Nephron progenitor cell (in vitro differentiated cells): Measurements from ENCODE around the gene RTN4R.
"Not testable (repeated sequence)": the region's sequence is repeated elsewhere in the genome, so short reads cannot be mapped to it uniquely, and the experiment has no call there.

Source experiments
- DNase-seq: peaks from one replicate; pipeline ENCODE4 v3.0.0; 2021
- H3K27ac Mint-ChIP-seq: 2 replicates; pipeline ENCODE4 v1.8.0; 2021; ENCODE audit warnings: mild to moderate bottlenecking, moderate library complexity, mixed read lengths
- H3K27me3 Mint-ChIP-seq: 2 replicates; pipeline ENCODE4 v1.8.0; 2021; ENCODE audit warnings: mild to moderate bottlenecking, low read depth, mixed read lengths; ENCODE audit not compliant: poor library complexity
- H3K36me3 Mint-ChIP-seq: 2 replicates; pipeline ENCODE4 v1.8.0; 2021; ENCODE audit warnings: low read depth, mixed read lengths
- H3K4me1 Mint-ChIP-seq: 2 replicates; pipeline ENCODE4 v1.8.0; 2021; ENCODE audit warnings: mixed read lengths
- H3K4me3 Mint-ChIP-seq: 2 replicates; pipeline ENCODE4 v1.8.0; 2021; ENCODE audit warnings: mild to moderate bottlenecking, moderate library complexity, mixed read lengths
- H3K9me3 Mint-ChIP-seq: 2 replicates; pipeline ENCODE4 v1.8.0; 2021; ENCODE audit warnings: mild to moderate bottlenecking, moderate library complexity, mixed read lengths
- CTCF ChIP-seq: fragments of 200-600 bp; sonication (generic); IDR thresholded peaks from 2 replicates; pipeline ENCODE4 v1.5.0; 2021; ENCODE audit warnings: antibody characterized with exemption

The RTN4R gene

GRCh38 chr22:20313306-20314077 is 45.4 kb upstream of the RTN4R start:
- peak; percentile 19 for TF ChIP-seq CTCF
- H3K36me3 Mint-ChIP-seq, H3K9me3 Mint-ChIP-seq, H3K4me3 Mint-ChIP-seq, H3K27me3 Mint-ChIP-seq, H3K27ac Mint-ChIP-seq, DNase-seq: not testable (repeated sequence)
- peaks cover 24% of the 10 kb centered on the region for H3K4me1 Mint-ChIP-seq

DNA sequence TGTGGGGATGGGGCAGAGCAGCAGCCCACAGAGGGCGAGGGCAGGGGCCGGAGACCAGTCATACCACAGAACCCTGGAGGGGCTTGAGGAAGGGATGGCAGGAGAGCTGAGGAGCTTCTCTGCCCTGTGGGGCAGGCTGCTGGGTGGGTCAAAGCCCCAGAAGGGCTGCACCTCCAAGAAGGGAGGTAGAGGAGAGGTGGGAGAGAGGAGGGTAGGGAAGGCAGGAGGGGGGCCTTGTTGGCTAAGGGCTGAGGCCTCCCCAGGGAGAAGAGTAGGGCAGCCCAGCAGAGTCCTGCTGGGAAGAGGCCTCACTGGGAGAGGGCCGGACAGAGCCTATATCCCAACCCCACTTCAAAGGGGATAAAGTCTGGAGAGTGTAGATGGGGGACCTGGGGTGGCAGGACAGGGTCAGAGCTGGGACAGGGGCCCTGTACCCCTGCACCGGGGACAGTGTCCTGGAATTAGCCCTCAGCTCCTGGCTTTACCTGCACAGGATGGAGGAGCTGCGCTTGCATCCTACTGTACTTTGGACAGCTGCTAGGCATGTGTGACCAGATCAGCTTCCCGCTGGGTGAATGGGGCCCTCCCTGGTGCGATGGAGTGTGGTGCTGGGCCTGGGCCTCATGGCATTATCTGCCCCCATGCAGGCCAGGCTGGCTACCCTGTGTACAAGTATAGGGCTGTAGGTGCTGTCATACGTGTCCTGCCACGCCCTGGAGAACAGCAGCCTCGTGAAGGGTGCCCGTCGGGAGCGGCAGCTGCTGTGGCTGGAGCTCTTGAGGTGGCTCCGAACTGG is 44.5 kb upstream of the RTN4R start:
- peaks cover 15% of the 10 kb centered on the region for H3K4me1 Mint-ChIP-seq
- no peak overlapping the region for H3K4me3 Mint-ChIP-seq
- TF ChIP-seq CTCF = no peak
- H3K9me3 Mint-ChIP-seq = no peaks in the 10 kb centered on the region
- no peaks in the 10 kb centered on the region for H3K27me3 Mint-ChIP-seq
- no peak overlapping the region for H3K27ac Mint-ChIP-seq
- H3K36me3 Mint-ChIP-seq = no peaks in the 10 kb centered on the region
- DNase-seq = no peak

DNA sequence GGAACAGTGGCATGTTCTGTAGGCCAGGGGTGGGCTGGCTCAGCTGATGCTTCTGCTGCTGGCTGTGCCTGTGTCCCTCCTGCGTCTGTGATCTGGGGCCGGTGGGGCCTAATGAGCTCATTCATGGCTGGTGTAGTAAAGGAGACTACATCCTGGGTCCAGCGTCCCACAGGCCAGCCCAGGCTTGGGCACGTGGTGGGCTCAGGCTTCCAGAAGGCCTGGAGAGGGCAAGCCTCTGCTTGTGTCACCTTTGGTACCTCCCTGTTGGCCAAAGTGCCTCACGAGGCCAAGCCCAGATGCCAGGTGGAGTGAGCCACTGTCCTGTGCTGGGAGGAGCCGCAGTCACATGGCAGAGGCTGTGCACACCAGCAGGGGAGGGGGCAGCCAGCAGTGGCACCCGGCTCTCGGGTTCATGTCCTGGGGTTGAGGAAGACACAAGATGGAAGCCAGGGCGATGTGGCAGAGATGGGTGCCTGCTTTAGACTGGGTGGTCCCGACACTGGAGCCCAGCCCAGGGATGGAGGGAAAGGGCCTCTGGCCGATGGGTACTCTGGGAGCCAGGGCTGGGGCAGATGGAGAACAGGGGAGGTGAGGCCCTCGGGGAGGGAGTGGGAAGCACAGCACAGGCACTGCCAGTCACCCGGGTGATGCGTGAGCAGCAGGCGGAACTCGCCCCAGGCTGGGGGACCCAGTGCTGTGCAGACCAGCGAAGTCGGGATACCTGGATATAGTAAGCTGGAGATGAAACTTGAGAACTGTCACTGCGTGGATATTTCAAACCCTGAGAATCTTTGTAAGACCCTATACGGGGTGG is 43.3 kb upstream of the RTN4R start:
- H3K4me3 Mint-ChIP-seq, DNase-seq, H3K9me3 Mint-ChIP-seq, H3K27me3 Mint-ChIP-seq, H3K4me1 Mint-ChIP-seq, H3K36me3 Mint-ChIP-seq: not testable (repeated sequence)
- H3K27ac Mint-ChIP-seq = peak overlapping the region; percentile 39

DNA sequence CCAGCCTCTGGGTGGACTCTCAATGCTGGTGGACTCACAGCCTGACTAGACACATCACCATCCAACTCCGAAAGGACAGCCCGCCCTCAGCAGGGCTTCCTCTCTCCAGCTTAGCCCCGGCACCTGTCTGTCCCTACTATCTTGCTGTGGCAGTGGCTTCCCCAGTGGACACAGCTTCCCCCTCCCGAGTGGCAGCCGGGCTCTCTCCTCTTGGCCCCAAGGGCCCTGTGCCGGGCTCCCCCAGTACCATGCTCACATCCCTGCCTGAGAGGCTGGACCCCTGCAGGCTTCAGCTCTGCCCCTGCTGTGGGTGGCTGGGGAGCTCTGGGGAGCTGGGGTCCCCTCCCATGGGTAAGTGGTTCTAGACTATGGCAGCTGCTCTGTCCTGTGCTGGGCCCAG is 42.7 kb upstream of the RTN4R start:
- DNase-seq, H3K9me3 Mint-ChIP-seq, H3K4me1 Mint-ChIP-seq, H3K27me3 Mint-ChIP-seq, H3K36me3 Mint-ChIP-seq, H3K27ac Mint-ChIP-seq, H3K4me3 Mint-ChIP-seq: not testable (repeated sequence)

- H3K9me3 Mint-ChIP-seq, H3K27me3 Mint-ChIP-seq, DNase-seq, H3K27ac Mint-ChIP-seq, H3K4me1 Mint-ChIP-seq, H3K4me3 Mint-ChIP-seq, H3K36me3 Mint-ChIP-seq: not testable (repeated sequence)
These were observed 42.1 kb upstream of the RTN4R start for GRCh38 chr22:20310180-20310579.

- not testable (repeated sequence) for H3K36me3 Mint-ChIP-seq, H3K27me3 Mint-ChIP-seq, H3K9me3 Mint-ChIP-seq, H3K4me3 Mint-ChIP-seq, H3K4me1 Mint-ChIP-seq, H3K27ac Mint-ChIP-seq, DNase-seq
These were observed 40.9 kb upstream of the RTN4R start for GRCh38 chr22:20308806-20309650.

GRCh38 chr22:20307448-20308447 is 39.6 kb upstream of the RTN4R start:
- not testable (repeated sequence) for H3K9me3 Mint-ChIP-seq, H3K4me3 Mint-ChIP-seq, H3K27ac Mint-ChIP-seq, H3K36me3 Mint-ChIP-seq, DNase-seq, H3K27me3 Mint-ChIP-seq, H3K4me1 Mint-ChIP-seq

GRCh38 chr22:20306646-20307447 is 38.7 kb upstream of the RTN4R start:
- H3K27ac Mint-ChIP-seq, DNase-seq, H3K4me3 Mint-ChIP-seq, H3K4me1 Mint-ChIP-seq, H3K9me3 Mint-ChIP-seq, H3K36me3 Mint-ChIP-seq: not testable (repeated sequence)
- peaks cover 11% of the 10 kb centered on the region for H3K27me3 Mint-ChIP-seq
